GM12801 (cell line): ENCODE results near the gene RAP1A.

Source experiments
- TF ChIP-seq, protein P1 (sequence below): IDR thresholded peaks from one replicate; pipeline ENCODE4 v1.5.1; 2011; ENCODE audit warnings: control low read depth; ENCODE audit not compliant: insufficient read length; ENCODE audit errors: extremely low read depth

The RAP1A gene

GRCh38 chr1:111660204-111661150 lies 40.9 kb downstream of the RAP1A start:
- TF ChIP-seq, protein P1, sequence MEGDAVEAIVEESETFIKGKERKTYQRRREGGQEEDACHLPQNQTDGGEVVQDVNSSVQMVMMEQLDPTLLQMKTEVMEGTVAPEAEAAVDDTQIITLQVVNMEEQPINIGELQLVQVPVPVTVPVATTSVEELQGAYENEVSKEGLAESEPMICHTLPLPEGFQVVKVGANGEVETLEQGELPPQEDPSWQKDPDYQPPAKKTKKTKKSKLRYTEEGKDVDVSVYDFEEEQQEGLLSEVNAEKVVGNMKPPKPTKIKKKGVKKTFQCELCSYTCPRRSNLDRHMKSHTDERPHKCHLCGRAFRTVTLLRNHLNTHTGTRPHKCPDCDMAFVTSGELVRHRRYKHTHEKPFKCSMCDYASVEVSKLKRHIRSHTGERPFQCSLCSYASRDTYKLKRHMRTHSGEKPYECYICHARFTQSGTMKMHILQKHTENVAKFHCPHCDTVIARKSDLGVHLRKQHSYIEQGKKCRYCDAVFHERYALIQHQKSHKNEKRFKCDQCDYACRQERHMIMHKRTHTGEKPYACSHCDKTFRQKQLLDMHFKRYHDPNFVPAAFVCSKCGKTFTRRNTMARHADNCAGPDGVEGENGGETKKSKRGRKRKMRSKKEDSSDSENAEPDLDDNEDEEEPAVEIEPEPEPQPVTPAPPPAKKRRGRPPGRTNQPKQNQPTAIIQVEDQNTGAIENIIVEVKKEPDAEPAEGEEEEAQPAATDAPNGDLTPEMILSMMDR: no peak

GRCh38 chr1:111664652-111665051 lies 45.1 kb downstream of the RAP1A start:
- TF ChIP-seq, protein P1: no peak

- TF ChIP-seq, protein P1: no peak
These were observed 45.9 kb downstream of the RAP1A start for GRCh38 chr1:111665497-111665896.

- TF ChIP-seq, protein P1: no peak
These were observed 47.2 kb downstream of the RAP1A start for GRCh38 chr1:111666828-111667227.

GRCh38 chr1:111669268-111669667 lies 49.7 kb downstream of the RAP1A start:
- TF ChIP-seq, protein P1: no peak

DNA sequence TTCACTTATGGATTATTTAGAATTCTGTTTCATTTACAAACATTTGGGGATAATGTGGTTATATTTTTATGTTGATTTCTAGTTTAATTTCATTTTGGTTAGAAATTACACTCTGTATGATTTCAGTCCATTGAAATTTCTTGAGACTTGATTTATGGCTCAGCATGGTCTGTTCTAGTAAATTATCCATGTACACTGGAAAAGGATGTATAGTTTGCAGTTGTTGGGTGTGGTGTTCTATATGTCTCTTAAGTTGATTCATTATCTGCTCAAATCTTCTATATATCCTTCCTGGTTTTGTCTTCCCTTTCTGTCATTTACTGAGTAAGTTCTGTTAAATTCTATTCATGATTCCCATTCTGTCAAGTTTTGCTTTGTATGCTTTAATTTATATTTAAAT lies 52.3 kb downstream of the RAP1A start:
- TF ChIP-seq, protein P1: no peak

GRCh38 chr1:111672331-111672730 lies 52.7 kb downstream of the RAP1A start:
- TF ChIP-seq, protein P1: no peak
